HCT116 (cell line): ENCODE measurements around the gene CNTNAP2. TPM values are rescaled to one million over a fixed set of nuclear protein-coding genes. Genes with fewer than 3 reads are reported as not detected.

Experiments used
- ATAC-seq: fragments of 200-7000 bp; cut with Tn5 transposase; 2 replicates; pipeline ENCODE4 v1.9.1; 2020; ENCODE audit warnings: mild to moderate bottlenecking, moderate library complexity
- BruUV-seq: library from RNA; stranded (reverse); fragments of 400-500 nt; replicated peaks from 2 replicates; lab custom pipeline; 2021; lab: Mats Ljungman, UMichigan
- CTCF ChIA-PET: fragments of 300-600 bp; sonication (Branson Sonifier 250); formaldehyde crosslinking; loops from one replicate; lab custom pipeline; 2021; ENCODE audit warnings: antibody characterized with exemption; lab: Charles Lee
- POLR2A ChIA-PET: fragments of 300-600, 350-600 bp; sonication (Branson Sonifier 250); formaldehyde crosslinking; loops from one replicate; lab custom pipeline; 2021; ENCODE audit warnings: antibody characterized with exemption; lab: Charles Lee
- RAD21 ChIA-PET, 2 experiments: fragments of 300-600 bp; sonication (Branson Sonifier 250); formaldehyde crosslinking; loops; one replicate each; lab custom pipeline; 2023; ENCODE audit warnings: low total read pairs in 2 of 2; ENCODE audit not compliant: uncharacterized antibody in 2 of 2, unreplicated experiment in 2 of 2, low non-redundant PET in 1 of 2; lab: Charles Lee
- DNase-seq: peaks from one replicate; pipeline ENCODE4 v3.0.0-alpha.2; 2010; ENCODE audit warnings: low read depth, low spot score
- H2AFZ ChIP-seq: fragments of 200-600 bp; shearing (Covaris generic), sonication (generic); 2 replicates; pipeline ENCODE4 v1.6.1; 2017; ENCODE audit warnings: low read depth, mixed run types, mixed read lengths, antibody characterized with exemption, low read length; ENCODE audit not compliant: poor library complexity, severe bottlenecking
- H3K27ac ChIP-seq: 2 replicates; pipeline ENCODE4 v1.5.1; 2012; ENCODE audit warnings: low read depth, low read length
- H3K27me3 ChIP-seq: fragments of 200-600 bp; sonication (generic); 2 replicates; pipeline ENCODE4 v1.6.1; 2016; ENCODE audit warnings: mixed run types, low read length, mixed read lengths; ENCODE audit not compliant: insufficient read depth
- H3K36me3 ChIP-seq, 2 experiments: fragments of 200-500 bp in 1 of 2; fragments of 200-600 bp in 1 of 2; sonication (Bioruptor generic) in 1 of 2; sonication (generic) in 1 of 2; 2 replicates each; pipeline versions ENCODE4 v1.5.1 to v1.6.1; 2014 to 2016; ENCODE audit warnings: low read length in 2 of 2, inconsistent platforms in 1 of 2, mixed read lengths in 1 of 2, mixed run types in 1 of 2; ENCODE audit not compliant: insufficient read depth in 2 of 2, control insufficient read depth in 1 of 2
- H3K4me1 ChIP-seq, 2 experiments: fragments of 200-600 bp in 1 of 2; sonication (generic) in 1 of 2; 2 replicates each; pipeline versions ENCODE4 v1.5.1 to v1.6.1; 2012 to 2017; ENCODE audit warnings: low read length in 2 of 2, inconsistent platforms in 1 of 2, mild to moderate bottlenecking in 1 of 2, mixed read lengths in 1 of 2, mixed run types in 1 of 2, moderate library complexity in 1 of 2; ENCODE audit not compliant: insufficient read depth in 2 of 2, control insufficient read depth in 1 of 2
- H3K4me2 ChIP-seq: fragments of 200-600 bp; sonication (generic); 2 replicates; pipeline ENCODE4 v1.6.1; 2017; ENCODE audit warnings: mixed run types, low read length, mixed read lengths
- H3K4me3 ChIP-seq, 2 experiments: fragments of 200-600 bp in 1 of 2; sonication (generic) in 1 of 2; replicated peaks in 1 of 2; 2 replicates each; pipeline ENCODE4 v1.5.1; 2011 to 2016; ENCODE audit warnings: low read length in 2 of 2, control low read depth in 1 of 2, low read depth in 1 of 2, mild to moderate bottlenecking in 1 of 2, mixed read lengths in 1 of 2, mixed run types in 1 of 2
- H3K79me2 ChIP-seq: fragments of 200-600 bp; sonication (generic); 2 replicates; pipeline ENCODE4 v1.6.1; 2017; ENCODE audit warnings: mild to moderate bottlenecking, mixed run types, low read length, moderate library complexity, mixed read lengths; ENCODE audit not compliant: insufficient read depth
- H3K9ac ChIP-seq: fragments of 200-600 bp; sonication (generic); 2 replicates; pipeline ENCODE4 v1.6.1; 2016; ENCODE audit warnings: low read length, mixed read lengths
- H3K9me2 ChIP-seq: fragments of 200-600 bp; sonication (generic), shearing (Covaris generic); 2 replicates; pipeline ENCODE4 v1.6.1; 2017; ENCODE audit warnings: mixed run types, mild to moderate bottlenecking, moderate library complexity; ENCODE audit not compliant: insufficient read depth
- H3K9me3 ChIP-seq, 2 experiments: fragments of 200-500 bp in 1 of 2; fragments of 200-600 bp in 1 of 2; sonication (Bioruptor generic) in 1 of 2; sonication (generic) in 1 of 2; 2 replicates each; pipeline ENCODE4 v1.6.1; 2014 to 2017; ENCODE audit warnings: low read length in 2 of 2, mixed read lengths in 2 of 2, inconsistent platforms in 1 of 2, low read depth in 1 of 2, mild to moderate bottlenecking in 1 of 2, mixed run types in 1 of 2, moderate library complexity in 1 of 2; ENCODE audit not compliant: control insufficient read depth in 1 of 2, insufficient read depth in 1 of 2
- H4K20me1 ChIP-seq: fragments of 200-600 bp; sonication (generic), shearing (Covaris generic); 2 replicates; pipeline ENCODE4 v1.6.1; 2017; ENCODE audit warnings: mixed run types, mild to moderate bottlenecking, moderate library complexity; ENCODE audit not compliant: insufficient read depth
- CBX3 ChIP-seq: IDR thresholded peaks from 2 replicates; pipeline ENCODE4 v1.6.1; 2012; ENCODE audit warnings: low read depth
- CEBPB ChIP-seq: IDR thresholded peaks from 2 replicates; pipeline ENCODE4 v1.6.1; 2012; ENCODE audit warnings: low read depth
- EGR1 ChIP-seq: IDR thresholded peaks from 2 replicates; pipeline ENCODE4 v1.6.1; 2012; ENCODE audit warnings: low read depth
- EZH2phosphoT487 ChIP-seq: fragments of 200-600 bp; IDR thresholded peaks from 2 replicates; pipeline ENCODE4 v1.6.1; 2018; ENCODE audit warnings: antibody characterized with exemption, borderline replicate concordance
- FOSL1 ChIP-seq: IDR thresholded peaks from 2 replicates; pipeline ENCODE4 v1.6.1; 2012; ENCODE audit warnings: low read depth
- JUND ChIP-seq: IDR thresholded peaks from 2 replicates; pipeline ENCODE4 v1.6.1; 2012
- POLR2AphosphoS5 ChIP-seq: IDR thresholded peaks from 2 replicates; pipeline ENCODE4 v1.6.1; 2011; ENCODE audit warnings: mild to moderate bottlenecking, low read depth, low read length, moderate library complexity
- REST ChIP-seq: IDR thresholded peaks from 2 replicates; pipeline ENCODE4 v1.6.1; 2012; ENCODE audit warnings: low read depth
- SRF ChIP-seq: IDR thresholded peaks from 2 replicates; pipeline ENCODE4 v1.6.1; 2012; ENCODE audit warnings: low read depth
- TCF7L2 ChIP-seq: IDR thresholded peaks from 2 replicates; pipeline ENCODE4 v1.7.0; 2011; ENCODE audit warnings: borderline replicate concordance, inconsistent platforms; ENCODE audit not compliant: insufficient read depth, insufficient read length; ENCODE audit errors: extremely low read depth
- YY1 ChIP-seq: IDR thresholded peaks from 2 replicates; pipeline ENCODE4 v1.6.1; 2011; ENCODE audit warnings: low read length, low read depth, moderate library complexity, mild to moderate bottlenecking; ENCODE audit not compliant: insufficient replicate concordance; ENCODE audit errors: extremely low read depth
- ZBTB33 ChIP-seq: IDR thresholded peaks from 2 replicates; pipeline ENCODE4 v1.6.1; 2011; ENCODE audit warnings: mild to moderate bottlenecking, low read length, moderate library complexity; ENCODE audit not compliant: insufficient replicate concordance; ENCODE audit errors: extremely low read depth
- ZFX ChIP-seq: fragments of 450-650 bp; IDR thresholded peaks from 2 replicates; pipeline ENCODE4 v1.6.1; 2017
- intact Hi-C: fragments of 100-400 bp; cut with micrococcal nuclease; formaldehyde crosslinking; loops from 2 replicates; pipeline ENCODE4 v1.10.0; 2022
- total RNA-seq: library from RNA; stranded (reverse); gene quantifications from one replicate; pipeline ENCODE4 v1.2.1, GENCODE V29; 2021; ENCODE audit not compliant: unreplicated experiment
- TF ChIP-seq, protein P1 (sequence below): IDR thresholded peaks from 2 replicates; pipeline ENCODE4 v1.6.1; 2012
- TF ChIP-seq, protein P2 (sequence below), 3 experiments: fragments of 200-600 bp in 1 of 3; sonication (generic) in 1 of 3; IDR thresholded peaks in 2 of 3; conservative IDR thresholded peaks in 1 of 3; 2 replicates each; pipeline ENCODE4 v1.5.1; 2012 to 2017; ENCODE audit warnings: low read depth in 2 of 3, low read length in 2 of 3, antibody characterized with exemption in 1 of 3, borderline replicate concordance in 1 of 3, control low read depth in 1 of 3, mild to moderate bottlenecking in 1 of 3, mixed read lengths in 1 of 3, mixed run types in 1 of 3, moderate library complexity in 1 of 3; ENCODE audit not compliant: insufficient read depth in 1 of 3

The CNTNAP2 gene
- total RNA-seq, 1 experiment from 2014 or later = 0.37 TPM

GRCh38 chr7:146378196-146378595, 261.6 kb downstream of the CNTNAP2 start:
- BruUV-seq = no TSS peak
- H3K79me2 ChIP-seq = no peaks in the 10 kb centered on the region
- H3K9me2 ChIP-seq = no peaks in the 10 kb centered on the region
- H3K4me1 ChIP-seq = no peaks in the 10 kb centered on the region
- H3K27ac ChIP-seq = no peak overlapping the region
- no peaks in the 10 kb centered on the region for H3K27me3 ChIP-seq
- H3K9me3 ChIP-seq = peaks cover 5 to 20% of the 10 kb centered on the region in 2 experiments; a peak in 2 of 4 replicates
- no peak overlapping the region for H2AFZ ChIP-seq
- intact Hi-C loops = no loop called here
- ChIA-PET POLR2A (no interaction called here), RAD21 (no interaction called here), CTCF (no interaction called here)
- H3K4me2 ChIP-seq = no peak overlapping the region
- no peak overlapping the region for H3K4me3 ChIP-seq
- TF ChIP-seq YY1 (no peak), TCF7L2 (no peak), JUND (no peak), FOSL1 (no peak), REST (no peak), CEBPB (no peak), ZBTB33 (no peak), ZFX (no peak), POLR2AphosphoS5 (no peak), SRF (no peak), CBX3 (no peak), EGR1 (no peak), EZH2phosphoT487 (no peak)
- TF ChIP-seq, protein P1, sequence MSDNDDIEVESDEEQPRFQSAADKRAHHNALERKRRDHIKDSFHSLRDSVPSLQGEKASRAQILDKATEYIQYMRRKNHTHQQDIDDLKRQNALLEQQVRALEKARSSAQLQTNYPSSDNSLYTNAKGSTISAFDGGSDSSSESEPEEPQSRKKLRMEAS = no peak
- TF ChIP-seq, protein P2, sequence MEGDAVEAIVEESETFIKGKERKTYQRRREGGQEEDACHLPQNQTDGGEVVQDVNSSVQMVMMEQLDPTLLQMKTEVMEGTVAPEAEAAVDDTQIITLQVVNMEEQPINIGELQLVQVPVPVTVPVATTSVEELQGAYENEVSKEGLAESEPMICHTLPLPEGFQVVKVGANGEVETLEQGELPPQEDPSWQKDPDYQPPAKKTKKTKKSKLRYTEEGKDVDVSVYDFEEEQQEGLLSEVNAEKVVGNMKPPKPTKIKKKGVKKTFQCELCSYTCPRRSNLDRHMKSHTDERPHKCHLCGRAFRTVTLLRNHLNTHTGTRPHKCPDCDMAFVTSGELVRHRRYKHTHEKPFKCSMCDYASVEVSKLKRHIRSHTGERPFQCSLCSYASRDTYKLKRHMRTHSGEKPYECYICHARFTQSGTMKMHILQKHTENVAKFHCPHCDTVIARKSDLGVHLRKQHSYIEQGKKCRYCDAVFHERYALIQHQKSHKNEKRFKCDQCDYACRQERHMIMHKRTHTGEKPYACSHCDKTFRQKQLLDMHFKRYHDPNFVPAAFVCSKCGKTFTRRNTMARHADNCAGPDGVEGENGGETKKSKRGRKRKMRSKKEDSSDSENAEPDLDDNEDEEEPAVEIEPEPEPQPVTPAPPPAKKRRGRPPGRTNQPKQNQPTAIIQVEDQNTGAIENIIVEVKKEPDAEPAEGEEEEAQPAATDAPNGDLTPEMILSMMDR (IDR thresholded peaks at IDR 0.05 in 2 of 3, conservative IDR thresholded peaks at IDR 0.05 in 1 of 3; ENCODE audit: borderline replicate concordance in 1 of 3, insufficient read depth in 1 of 3, low read depth in 2 of 3, low read length in 2 of 3) = no peak
- no peak overlapping the region for H3K9ac ChIP-seq
- ATAC-seq (no peak), DNase-seq (no peak)
- H3K36me3 ChIP-seq = no peaks in the 10 kb centered on the region
- H4K20me1 ChIP-seq = no peaks in the 10 kb centered on the region
